Measurements from ENCODE around the gene ASB15. TPM values are rescaled to one million over a fixed set of nuclear protein-coding genes. Genes with fewer than 3 reads are reported as not detected.

Gene ASB15
- total RNA-seq, 1 experiment from 2014 or later: not detected

- no peak for DNase-seq
- Histone ChIP-seq H3K4me2 (ENCODE audit: low read length) (no peak overlapping the region), H3K9me3 (ENCODE audit: low read length) (no peaks in the 10 kb centered on the region), H3K4me1 (ENCODE audit: insufficient read depth, low read length) (no peaks in the 10 kb centered on the region), H3K9me2 (replicated peaks; ENCODE audit: low read length) (no peaks in the 10 kb centered on the region), H3K36me3 (ENCODE audit: low read depth, low read length) (peaks cover 10% of the 10 kb centered on the region; the same call in 1 of the 2 replicates), H3K27ac (ENCODE audit: low read length) (no peak overlapping the region), H2AFZ (ENCODE audit: low read length) (no peak overlapping the region), H3K79me2 (ENCODE audit: low read length) (no peaks in the 10 kb centered on the region), H3F3A (ENCODE audit: low read length, unreplicated experiment) (no peaks in the 10 kb centered on the region), H4K20me1 (ENCODE audit: low read length) (no peaks in the 10 kb centered on the region), H3K9ac (ENCODE audit: low read length) (no peak overlapping the region), H3K27me3 (ENCODE audit: low read length) (no peaks in the 10 kb centered on the region), H3K4me3 (ENCODE audit: low read length) (no peak overlapping the region)
- no peak for ATAC-seq
- BruUV-seq (replicated peaks): no TSS peak
- intact Hi-C loops (cut with micrococcal nuclease): no loop called here
- POLR2A ChIA-PET (ENCODE audit: unreplicated experiment): no interaction called here
- TF ChIP-seq EZH2phosphoT487 (IDR thresholded peaks at IDR 0.05; ENCODE audit: borderline replicate concordance, low read length): no peak
- no peak for TF ChIP-seq CTCF (conservative IDR thresholded peaks at IDR 0.05; ENCODE audit: low read depth, low read length)
- no peak for TF ChIP-seq EZH2 (IDR thresholded peaks at IDR 0.05; ENCODE audit: low read length, unreplicated experiment)
- CTCF ChIA-PET: no interaction called here
Measured at GRCh38 chr7:123677061-123677715, 75.6 kb downstream of the ASB15 start.

- H3K9ac ChIP-seq (ENCODE audit: low read length): no peak overlapping the region
- no peak for TF ChIP-seq EZH2 (IDR thresholded peaks at IDR 0.05; ENCODE audit: low read length, unreplicated experiment)
- no peak for TF ChIP-seq EZH2phosphoT487 (IDR thresholded peaks at IDR 0.05; ENCODE audit: borderline replicate concordance, low read length)
- TF ChIP-seq CTCF (conservative IDR thresholded peaks at IDR 0.05; ENCODE audit: low read depth, low read length): no peak
- ATAC-seq (no peak), DNase-seq (no peak)
- no peaks in the 10 kb centered on the region for H3K4me1 ChIP-seq (ENCODE audit: insufficient read depth, low read length)
- peaks cover 17% of the 10 kb centered on the region; the same call in 1 of the 2 replicates for H3K36me3 ChIP-seq (ENCODE audit: low read depth, low read length)
- H3K4me2 ChIP-seq (ENCODE audit: low read length): no peak overlapping the region
- no peaks in the 10 kb centered on the region for H4K20me1 ChIP-seq (ENCODE audit: low read length)
- no peaks in the 10 kb centered on the region for H3K79me2 ChIP-seq (ENCODE audit: low read length)
- H3K9me2 ChIP-seq (replicated peaks; ENCODE audit: low read length): no peaks in the 10 kb centered on the region
- no peak overlapping the region for H3K4me3 ChIP-seq (ENCODE audit: low read length)
- ChIA-PET POLR2A (ENCODE audit: unreplicated experiment) (no interaction called here), CTCF (no interaction called here)
- no TSS peak for BruUV-seq (replicated peaks)
- H3F3A ChIP-seq (ENCODE audit: low read length, unreplicated experiment): peaks cover 4% of the 10 kb centered on the region
- intact Hi-C loops (cut with micrococcal nuclease): loop anchor here (5.0 kb wide), 2 partner anchors 92 to 103 kb away; no protein-coding TSS in a partner anchor
- H3K9me3 ChIP-seq (ENCODE audit: low read length): no peaks in the 10 kb centered on the region
- H3K27ac ChIP-seq (ENCODE audit: low read length): no peak overlapping the region
- H2AFZ ChIP-seq (ENCODE audit: low read length): no peak overlapping the region
- no peaks in the 10 kb centered on the region for H3K27me3 ChIP-seq (ENCODE audit: low read length)
Measured at GRCh38 chr7:123679614-123680013, 78.0 kb downstream of the ASB15 start.

- no peak for DNase-seq
- POLR2A ChIA-PET (ENCODE audit: unreplicated experiment): no interaction called here
- H3K27ac ChIP-seq (ENCODE audit: low read length): no peak overlapping the region
Measured at GRCh38 chr7:123680580-123680979, 79.0 kb downstream of the ASB15 start.

More at GRCh38 chr7:123680580-123680979, 79.0 kb downstream of the ASB15 start:
- ATAC-seq: no peak
- Histone ChIP-seq H3K4me1 (ENCODE audit: insufficient read depth, low read length) (no peaks in the 10 kb centered on the region), H2AFZ (ENCODE audit: low read length) (no peak overlapping the region), H4K20me1 (ENCODE audit: low read length) (no peaks in the 10 kb centered on the region), H3K36me3 (ENCODE audit: low read depth, low read length) (peaks cover 17% of the 10 kb centered on the region; the same call in 1 of the 2 replicates), H3K4me3 (ENCODE audit: low read length) (no peak overlapping the region), H3K79me2 (ENCODE audit: low read length) (no peaks in the 10 kb centered on the region), H3K9ac (ENCODE audit: low read length) (no peak overlapping the region), H3K4me2 (ENCODE audit: low read length) (no peak overlapping the region), H3K9me3 (ENCODE audit: low read length) (no peaks in the 10 kb centered on the region), H3K27me3 (ENCODE audit: low read length) (no peaks in the 10 kb centered on the region), H3K9me2 (replicated peaks; ENCODE audit: low read length) (no peaks in the 10 kb centered on the region), H3F3A (ENCODE audit: low read length, unreplicated experiment) (peaks cover 4% of the 10 kb centered on the region)
- intact Hi-C loops (cut with micrococcal nuclease): loop anchor here (5.0 kb wide), 2 partner anchors 93 to 102 kb away; no protein-coding TSS in a partner anchor
- CTCF ChIA-PET: no interaction called here
- TF ChIP-seq EZH2 (IDR thresholded peaks at IDR 0.05; ENCODE audit: low read length, unreplicated experiment) (no peak), CTCF (conservative IDR thresholded peaks at IDR 0.05; ENCODE audit: low read depth, low read length) (no peak), EZH2phosphoT487 (IDR thresholded peaks at IDR 0.05; ENCODE audit: borderline replicate concordance, low read length) (no peak)
- BruUV-seq (replicated peaks): no TSS peak

All from PC-3 (cell line).